Karpas-422 (cell line): ENCODE data around the gene HEPHL1. TPM values are rescaled to one million over a fixed set of nuclear protein-coding genes. Genes with fewer than 3 reads are reported as not detected.

Experiments used
- DNase-seq: peaks from one replicate; pipeline ENCODE4 v3.0.0-alpha.2; 2015
- H2AFZ ChIP-seq: fragments of 200-600 bp; sonication (generic); 2 replicates; pipeline ENCODE4 v1.6.1; 2014; ENCODE audit warnings: antibody characterized with exemption, low read length, mixed read lengths
- H3K27ac ChIP-seq: fragments of 200-600 bp; sonication (generic); 2 replicates; pipeline ENCODE4 v1.5.1; 2014; ENCODE audit warnings: mild to moderate bottlenecking, low read length, moderate library complexity
- H3K27me3 ChIP-seq: fragments of 200-600 bp; sonication (generic); 2 replicates; pipeline ENCODE4 v1.6.1; 2014; ENCODE audit warnings: low read length, mixed read lengths
- H3K36me3 ChIP-seq: fragments of 200-600 bp; sonication (generic); 2 replicates; pipeline ENCODE4 v1.6.1; 2014; ENCODE audit warnings: low read length, mixed read lengths; ENCODE audit not compliant: insufficient read depth
- H3K4me1 ChIP-seq: fragments of 200-600 bp; sonication (generic); 2 replicates; pipeline ENCODE4 v1.6.1; 2014; ENCODE audit warnings: mild to moderate bottlenecking, low read length, mixed read lengths
- H3K4me2 ChIP-seq: fragments of 200-600 bp; sonication (generic); 2 replicates; pipeline ENCODE4 v1.6.1; 2014; ENCODE audit warnings: low read length, low read depth, mild to moderate bottlenecking; ENCODE audit not compliant: poor library complexity, severe bottlenecking
- H3K4me3 ChIP-seq: fragments of 200-600 bp; sonication (generic); 2 replicates; pipeline ENCODE4 v1.5.1; 2014; ENCODE audit warnings: mild to moderate bottlenecking, antibody characterized with exemption, low read length, mixed read lengths
- H3K79me2 ChIP-seq: fragments of 200-600 bp; sonication (generic); 2 replicates; pipeline ENCODE4 v1.6.1; 2014; ENCODE audit warnings: mild to moderate bottlenecking, low read length, mixed read lengths
- H3K9ac ChIP-seq: fragments of 200-600 bp; sonication (generic); 2 replicates; pipeline ENCODE4 v1.6.0; 2014; ENCODE audit warnings: low read length
- H3K9me2 ChIP-seq: fragments of 200-600 bp; sonication (generic), shearing (Covaris generic); replicated peaks from 2 replicates; pipeline ENCODE4 v1.6.0; 2014; ENCODE audit warnings: mild to moderate bottlenecking, low read length, moderate library complexity; ENCODE audit not compliant: insufficient read depth
- H3K9me3 ChIP-seq: fragments of 300-700, 200-600 bp; sonication (generic); 2 replicates; pipeline ENCODE4 v1.6.1; 2014; ENCODE audit warnings: low read length, mixed read lengths
- H4K20me1 ChIP-seq: fragments of 200-600 bp; sonication (generic); 2 replicates; pipeline ENCODE4 v1.6.1; 2014; ENCODE audit warnings: mild to moderate bottlenecking, antibody characterized with exemption, low read length, low read depth; ENCODE audit not compliant: insufficient read depth
- total RNA-seq: library from RNA; depleted of rRNA; stranded (reverse); fragments of >200 nt; shearing (Covaris generic); gene quantifications from 2 replicates; pipeline ENCODE4 v1.2.3, GENCODE V29; 2014; ENCODE audit warnings: low replicate concordance

HEPHL1 gene
- total RNA-seq, 1 experiment from 2014 or later = not detected

DNA sequence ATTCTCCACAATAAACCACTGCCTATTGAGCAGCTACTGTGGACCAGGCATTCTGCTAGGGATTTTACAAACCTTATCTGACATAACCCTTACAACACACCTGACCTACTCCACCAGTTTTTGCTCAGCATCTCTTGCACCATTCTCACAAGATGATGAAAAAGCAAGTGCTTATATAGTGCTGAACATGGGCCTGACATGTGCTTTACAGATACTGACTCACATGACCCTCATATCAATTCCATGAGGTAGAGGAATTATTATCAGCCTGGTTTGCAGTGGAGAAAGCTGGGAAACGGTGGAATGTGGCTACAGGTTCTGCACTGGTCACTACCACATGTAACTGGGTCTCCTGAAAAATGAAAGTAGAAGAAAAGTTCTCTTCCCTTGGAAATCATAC lies 69.9 kb downstream of the HEPHL1 start:
- Histone ChIP-seq H3K27me3 (no peaks in the 10 kb centered on the region), H3K79me2 (no peaks in the 10 kb centered on the region), H3K9me3 (no peaks in the 10 kb centered on the region), H3K9ac (no peak overlapping the region), H4K20me1 (no peaks in the 10 kb centered on the region), H3K4me2 (no peak overlapping the region), H3K4me1 (no peaks in the 10 kb centered on the region), H3K27ac (no peak overlapping the region), H3K9me2 (no peaks in the 10 kb centered on the region), H3K4me3 (no peak overlapping the region), H2AFZ (no peak overlapping the region), H3K36me3 (no peaks in the 10 kb centered on the region)
- no peak for DNase-seq

DNA sequence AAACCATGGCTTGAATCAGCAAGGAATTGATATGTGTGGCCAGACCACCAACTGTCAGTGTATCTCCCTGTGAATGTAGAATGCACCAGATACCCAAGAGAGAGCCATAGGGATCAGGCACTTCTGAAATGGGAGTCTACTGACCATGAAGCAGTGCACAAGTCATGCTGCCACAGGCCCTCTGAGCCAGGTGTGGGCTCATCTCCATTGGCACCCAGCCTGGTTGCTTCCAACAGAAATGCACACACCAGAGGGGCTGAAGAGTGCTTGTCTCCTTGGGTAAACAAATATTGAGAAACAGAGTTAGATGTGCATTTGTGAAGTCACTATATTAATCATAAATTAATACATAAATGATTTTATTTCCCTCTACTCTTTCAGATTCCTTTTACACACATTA lies 79.1 kb downstream of the HEPHL1 start:
- Histone ChIP-seq H3K79me2 (no peaks in the 10 kb centered on the region), H2AFZ (no peak overlapping the region), H3K9me2 (no peaks in the 10 kb centered on the region; the same call in 1 of the 2 replicates), H3K4me2 (no peak overlapping the region), H3K9ac (no peak overlapping the region), H3K27ac (no peak overlapping the region), H3K9me3 (no peaks in the 10 kb centered on the region), H3K36me3 (no peaks in the 10 kb centered on the region), H3K4me3 (no peak overlapping the region), H3K27me3 (no peaks in the 10 kb centered on the region), H4K20me1 (no peaks in the 10 kb centered on the region), H3K4me1 (no peaks in the 10 kb centered on the region)
- DNase-seq = no peak

DNA sequence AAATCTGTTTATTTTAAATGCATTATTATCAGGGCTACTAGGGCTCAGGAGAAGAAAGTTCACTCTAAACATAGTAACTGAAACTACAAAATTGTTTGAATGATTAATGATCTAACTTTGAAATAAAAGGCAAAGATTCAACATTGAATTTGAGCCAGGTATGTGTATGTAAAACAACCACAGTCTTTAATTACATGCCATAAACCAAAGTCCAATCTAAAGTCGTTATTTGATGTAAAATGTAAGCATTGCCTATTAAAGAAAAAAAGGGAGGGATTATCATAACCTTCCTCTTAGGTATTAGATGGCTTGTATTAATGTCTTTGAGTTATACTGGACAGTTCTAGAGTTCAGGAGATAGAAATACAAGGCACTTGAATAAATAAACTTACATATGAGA lies 82.3 kb downstream of the HEPHL1 start:
- H3K36me3 ChIP-seq = no peaks in the 10 kb centered on the region
- H3K4me2 ChIP-seq = no peak overlapping the region
- no peaks in the 10 kb centered on the region for H3K9me3 ChIP-seq
- no peak overlapping the region for H2AFZ ChIP-seq
- no peak for DNase-seq
- no peaks in the 10 kb centered on the region for H3K27me3 ChIP-seq
- no peaks in the 10 kb centered on the region for H3K79me2 ChIP-seq
- no peak overlapping the region for H3K27ac ChIP-seq
- H3K4me1 ChIP-seq = no peaks in the 10 kb centered on the region
- H3K9ac ChIP-seq = no peak overlapping the region
- H4K20me1 ChIP-seq = no peaks in the 10 kb centered on the region
- H3K4me3 ChIP-seq = no peak overlapping the region
- H3K9me2 ChIP-seq = no peaks in the 10 kb centered on the region; the same call in 1 of the 2 replicates

- Histone ChIP-seq H3K9me2 (no peaks in the 10 kb centered on the region; the same call in 1 of the 2 replicates), H3K9me3 (no peaks in the 10 kb centered on the region), H4K20me1 (no peaks in the 10 kb centered on the region), H3K79me2 (no peaks in the 10 kb centered on the region), H3K4me2 (no peak overlapping the region), H3K27me3 (no peaks in the 10 kb centered on the region), H3K36me3 (no peaks in the 10 kb centered on the region), H3K4me3 (no peak overlapping the region), H3K27ac (no peak overlapping the region), H2AFZ (no peak overlapping the region), H3K9ac (no peak overlapping the region), H3K4me1 (no peaks in the 10 kb centered on the region)
- no peak for DNase-seq
These were observed 83.6 kb downstream of the HEPHL1 start for GRCh38 chr11:94104734-94105133.

DNA sequence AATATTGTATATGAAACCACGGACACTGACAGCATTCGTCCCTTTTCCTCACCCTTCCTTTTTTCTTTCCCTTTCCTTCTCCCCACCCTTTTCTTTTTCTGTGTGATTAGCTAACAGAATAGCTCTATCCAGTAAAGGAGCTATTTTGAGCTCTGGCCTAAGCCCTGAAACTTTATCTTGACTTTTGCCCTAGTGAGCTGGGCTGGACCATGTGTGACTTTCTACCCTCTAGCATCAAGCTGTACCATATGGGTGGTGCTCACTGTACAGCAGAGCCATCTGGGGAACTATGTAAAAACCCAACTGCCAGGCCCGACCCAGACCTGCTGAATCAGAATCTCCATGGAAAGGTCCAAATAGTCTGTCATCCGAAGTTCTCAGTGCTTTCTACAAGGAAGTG lies 85.6 kb downstream of the HEPHL1 start:
- H3K36me3 ChIP-seq = no peaks in the 10 kb centered on the region
- H3K4me3 ChIP-seq = no peak overlapping the region
- no peak overlapping the region for H3K4me2 ChIP-seq
- no peak overlapping the region for H3K9ac ChIP-seq
- no peaks in the 10 kb centered on the region for H3K27me3 ChIP-seq
- H3K9me2 ChIP-seq = no peaks in the 10 kb centered on the region; the same call in 1 of the 2 replicates
- H3K4me1 ChIP-seq = no peaks in the 10 kb centered on the region
- no peaks in the 10 kb centered on the region for H4K20me1 ChIP-seq
- no peaks in the 10 kb centered on the region for H3K9me3 ChIP-seq
- H3K27ac ChIP-seq = no peak overlapping the region
- no peak for DNase-seq
- H3K79me2 ChIP-seq = no peaks in the 10 kb centered on the region
- no peak overlapping the region for H2AFZ ChIP-seq

GRCh38 chr11:94107363-94107762 lies 86.2 kb downstream of the HEPHL1 start:
- no peak overlapping the region for H3K4me2 ChIP-seq
- no peaks in the 10 kb centered on the region for H3K36me3 ChIP-seq
- H3K9ac ChIP-seq = no peak overlapping the region
- H3K4me3 ChIP-seq = no peak overlapping the region
- H3K9me3 ChIP-seq = no peaks in the 10 kb centered on the region
- H2AFZ ChIP-seq = no peak overlapping the region
- H4K20me1 ChIP-seq = no peaks in the 10 kb centered on the region
- no peaks in the 10 kb centered on the region; the same call in 1 of the 2 replicates for H3K9me2 ChIP-seq
- DNase-seq = peak; percentile 69
- H3K27me3 ChIP-seq = no peaks in the 10 kb centered on the region
- no peak overlapping the region for H3K27ac ChIP-seq
- no peaks in the 10 kb centered on the region for H3K79me2 ChIP-seq
- H3K4me1 ChIP-seq = no peaks in the 10 kb centered on the region

DNA sequence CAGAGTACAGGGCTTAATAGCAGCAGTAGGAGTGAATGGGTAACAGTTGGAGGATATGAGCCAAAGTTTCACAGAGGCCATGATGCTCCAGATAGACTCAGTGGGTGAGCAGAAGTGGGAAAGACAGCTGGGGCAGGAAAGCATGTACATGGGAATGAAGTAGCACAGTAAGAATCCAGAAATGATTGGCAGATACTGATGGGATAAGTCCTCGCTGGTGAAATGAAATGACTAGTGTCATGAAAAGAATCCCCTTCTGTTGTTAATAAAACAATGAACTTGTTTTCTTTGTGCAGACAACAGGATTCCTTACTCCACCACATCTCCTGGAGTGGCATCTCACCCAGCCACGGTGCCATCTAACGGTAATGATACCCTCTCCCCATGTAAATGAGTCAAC lies 90.1 kb downstream of the HEPHL1 start:
- Histone ChIP-seq H3K4me3 (no peak overlapping the region), H3K4me1 (no peaks in the 10 kb centered on the region), H3K79me2 (no peaks in the 10 kb centered on the region), H3K4me2 (no peak overlapping the region), H3K27ac (no peak overlapping the region), H3K9me2 (no peaks in the 10 kb centered on the region), H3K9me3 (no peaks in the 10 kb centered on the region), H3K27me3 (no peaks in the 10 kb centered on the region), H2AFZ (no peak overlapping the region), H4K20me1 (no peaks in the 10 kb centered on the region), H3K36me3 (no peaks in the 10 kb centered on the region), H3K9ac (no peak overlapping the region)
- DNase-seq = no peak

DNA sequence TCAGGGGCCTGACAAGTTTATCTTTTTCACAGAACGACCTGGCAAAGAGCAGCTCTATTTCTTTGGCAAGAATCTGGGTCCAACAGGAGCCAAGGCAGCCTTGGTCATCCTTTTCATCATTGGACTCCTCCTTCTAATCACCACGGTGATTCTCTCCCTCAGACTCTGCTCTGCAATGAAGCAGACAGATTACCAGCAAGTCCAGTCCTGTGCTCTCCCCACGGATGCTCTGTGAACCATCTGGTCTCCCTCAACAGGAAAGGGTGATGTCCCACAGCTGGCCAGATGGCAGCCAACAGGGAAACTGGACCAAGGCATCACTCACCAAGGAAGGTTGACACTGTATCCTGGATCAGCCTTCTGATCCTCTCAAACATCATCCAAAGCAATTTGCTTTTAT lies 90.5 kb downstream of the HEPHL1 start:
- H3K79me2 ChIP-seq = no peaks in the 10 kb centered on the region
- H4K20me1 ChIP-seq = no peaks in the 10 kb centered on the region
- H3K27ac ChIP-seq = no peak overlapping the region
- H3K4me1 ChIP-seq = no peaks in the 10 kb centered on the region
- H3K9ac ChIP-seq = no peak overlapping the region
- H2AFZ ChIP-seq = no peak overlapping the region
- no peak for DNase-seq
- H3K9me2 ChIP-seq = no peaks in the 10 kb centered on the region
- H3K27me3 ChIP-seq = no peaks in the 10 kb centered on the region
- no peaks in the 10 kb centered on the region for H3K9me3 ChIP-seq
- H3K4me2 ChIP-seq = no peak overlapping the region
- no peak overlapping the region for H3K4me3 ChIP-seq
- H3K36me3 ChIP-seq = no peaks in the 10 kb centered on the region
